HG02938 (cell line): ENCODE measurements around the gene TMEM248.
A peak's percentile ranks its signal among the peaks of the same experiment; 100 is the strongest.
"Not testable (repeated sequence)": the region's sequence is repeated elsewhere in the genome, so short reads cannot be mapped to it uniquely, and the experiment has no call there.

Experiments
- ATAC-seq: cut with Tn5 transposase; IDR thresholded peaks from one replicate; pipeline ENCODE4 v1.9.1; 2021; ENCODE audit warnings: mild to moderate bottlenecking, moderate library complexity; ENCODE audit not compliant: unreplicated experiment

The TMEM248 gene

DNA sequence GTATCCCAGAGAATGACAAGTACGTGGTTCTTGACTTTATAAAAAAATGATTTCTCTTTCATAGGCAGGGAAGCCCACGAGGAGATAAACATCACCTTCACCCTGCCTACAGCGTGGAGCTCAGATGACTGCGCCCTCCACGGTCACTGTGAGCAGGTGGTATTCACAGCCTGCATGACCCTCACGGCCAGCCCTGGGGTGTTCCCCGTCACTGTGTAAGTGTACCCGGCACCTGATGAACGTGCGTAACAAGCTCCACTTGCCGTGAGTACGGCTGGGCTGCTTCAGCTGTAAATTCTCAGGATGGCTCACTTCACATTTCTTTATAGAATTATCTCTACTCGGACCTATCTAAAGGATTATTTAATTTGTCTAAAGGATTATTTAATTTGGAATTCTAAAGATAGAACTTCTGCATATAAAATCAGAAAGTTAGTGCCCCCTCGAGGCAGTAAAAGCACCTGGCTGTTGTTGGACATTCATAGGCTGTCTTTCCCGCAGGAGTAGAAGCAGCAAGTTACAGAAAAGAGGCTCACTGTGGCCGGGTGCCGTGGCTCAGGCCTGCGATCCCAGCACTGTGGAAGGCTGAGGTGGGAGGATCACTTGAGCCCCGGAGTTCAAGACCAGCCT is 27.6 kb downstream of the TMEM248 start:
- no peak for ATAC-seq

DNA sequence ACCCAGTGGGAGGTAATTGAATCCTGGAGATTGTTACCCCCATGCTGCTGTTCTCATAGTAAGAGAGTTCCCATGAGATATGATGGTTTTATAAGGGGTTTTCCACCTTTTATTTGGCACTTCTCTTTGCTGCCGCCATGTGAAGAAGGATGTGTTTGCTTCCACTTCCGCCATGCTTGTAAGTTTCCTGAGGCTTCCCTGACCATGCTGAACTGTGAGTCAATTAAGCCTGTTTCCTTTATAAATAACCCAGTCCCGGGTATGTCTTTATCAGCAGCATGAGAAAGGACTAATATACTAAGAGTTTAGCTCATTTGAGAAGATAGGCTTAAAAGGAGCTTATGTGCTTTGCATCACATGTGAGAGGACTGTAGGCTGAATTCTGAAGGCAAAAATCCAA is 29.3 kb downstream of the TMEM248 start:
- no peak for ATAC-seq

DNA sequence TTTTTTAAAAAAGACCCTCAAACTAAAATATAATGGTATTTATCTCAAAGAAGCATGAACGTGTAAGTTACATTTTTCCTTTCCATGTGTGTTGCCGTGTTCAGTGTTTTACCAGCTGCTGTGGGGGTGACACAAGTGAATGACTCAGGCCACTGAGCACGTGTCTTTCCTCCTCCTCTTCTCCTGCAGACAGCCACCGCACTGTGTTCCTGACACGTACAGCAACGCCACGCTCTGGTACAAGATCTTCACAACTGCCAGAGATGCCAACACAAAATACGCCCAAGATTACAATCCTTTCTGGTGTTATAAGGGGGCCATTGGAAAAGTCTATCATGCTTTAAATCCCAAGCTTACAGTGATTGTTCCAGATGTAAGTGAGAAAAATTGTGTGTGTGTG is 29.7 kb downstream of the TMEM248 start:
- no peak for ATAC-seq

DNA sequence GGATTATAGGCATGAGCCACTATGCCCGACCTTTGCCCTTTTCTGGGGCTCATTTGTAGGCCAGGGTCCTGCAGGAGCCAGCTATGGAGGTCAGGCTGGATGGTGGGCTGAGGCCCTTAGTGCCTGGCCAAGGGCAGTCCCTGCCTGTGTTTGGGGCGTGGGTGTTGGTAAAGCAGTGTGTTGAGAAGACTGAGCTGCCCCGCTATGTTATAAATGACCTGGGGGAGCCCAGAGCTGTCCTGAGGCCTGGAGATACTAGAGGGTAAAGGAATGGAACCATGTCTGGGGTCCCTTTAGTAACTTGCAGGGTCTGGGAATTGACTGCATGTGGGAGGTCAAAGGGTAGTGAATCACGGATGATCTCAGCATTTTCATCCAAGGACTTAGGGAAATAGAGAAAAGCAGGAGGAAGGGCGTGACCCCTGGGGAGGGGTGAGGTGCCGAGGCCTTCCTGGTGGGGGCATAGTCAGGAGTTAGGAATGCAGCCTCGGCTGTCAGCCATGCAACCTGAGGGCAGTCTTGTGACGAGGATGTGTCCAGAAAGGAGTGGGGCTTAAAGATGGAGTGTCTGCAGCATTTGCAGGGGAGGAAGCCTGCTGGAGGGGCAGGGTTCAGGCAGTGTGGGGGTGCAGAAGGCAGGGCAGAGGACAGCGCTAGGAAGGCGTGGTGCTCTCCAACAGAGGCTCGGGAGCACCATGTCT is 31.5 kb downstream of the TMEM248 start:
- no peak for ATAC-seq

DNA sequence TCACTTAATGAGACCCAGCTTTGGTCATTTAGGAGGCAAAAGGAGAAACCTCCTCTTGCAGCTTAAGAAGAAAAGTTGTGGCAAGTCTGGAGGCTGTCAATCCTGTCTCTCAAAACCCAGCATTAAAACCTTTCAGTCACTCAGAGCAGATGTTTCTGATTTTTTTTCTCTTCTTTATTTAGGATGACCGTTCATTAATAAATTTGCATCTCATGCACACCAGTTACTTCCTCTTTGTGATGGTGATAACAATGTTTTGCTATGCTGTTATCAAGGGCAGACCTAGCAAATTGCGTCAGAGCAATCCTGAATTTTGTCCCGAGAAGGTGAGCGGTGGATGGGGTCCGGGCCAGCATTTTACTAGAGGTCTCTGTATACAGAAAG is 32.0 kb downstream of the TMEM248 start:
- ATAC-seq = no peak

DNA sequence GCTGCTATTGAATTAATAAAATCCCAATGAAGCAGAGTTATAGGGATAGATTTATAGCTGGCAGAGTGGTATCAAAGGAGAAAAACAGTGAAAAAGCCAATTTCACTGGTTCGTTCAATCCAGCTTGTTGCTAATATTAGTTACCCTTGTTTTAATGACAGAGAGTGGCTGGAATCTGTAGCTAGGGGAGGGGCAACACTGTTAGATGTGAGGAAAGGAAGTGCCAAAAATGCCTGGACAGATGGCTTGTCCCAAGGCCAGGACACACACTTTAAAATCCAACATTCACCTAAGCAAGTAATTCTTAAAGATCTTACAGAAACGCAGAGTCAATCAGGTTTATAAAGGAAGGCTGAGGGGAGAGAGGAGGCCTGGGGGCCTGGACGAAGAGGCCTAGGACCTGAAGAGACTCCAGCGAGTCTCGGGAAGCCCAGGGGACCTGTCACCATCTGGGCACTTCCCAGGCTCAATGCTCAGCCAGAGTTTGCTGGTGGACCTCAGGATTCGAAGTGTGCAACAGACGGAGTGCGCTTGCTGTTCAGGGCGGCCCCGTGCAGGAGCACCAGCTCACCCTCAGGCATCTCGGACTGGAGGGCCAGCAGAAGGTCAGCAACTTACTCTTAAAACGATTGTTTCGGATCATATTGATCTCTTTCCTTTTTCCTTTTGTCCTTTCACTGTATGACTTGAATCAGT is 36.7 kb downstream of the TMEM248 start:
- ATAC-seq = no peak

DNA sequence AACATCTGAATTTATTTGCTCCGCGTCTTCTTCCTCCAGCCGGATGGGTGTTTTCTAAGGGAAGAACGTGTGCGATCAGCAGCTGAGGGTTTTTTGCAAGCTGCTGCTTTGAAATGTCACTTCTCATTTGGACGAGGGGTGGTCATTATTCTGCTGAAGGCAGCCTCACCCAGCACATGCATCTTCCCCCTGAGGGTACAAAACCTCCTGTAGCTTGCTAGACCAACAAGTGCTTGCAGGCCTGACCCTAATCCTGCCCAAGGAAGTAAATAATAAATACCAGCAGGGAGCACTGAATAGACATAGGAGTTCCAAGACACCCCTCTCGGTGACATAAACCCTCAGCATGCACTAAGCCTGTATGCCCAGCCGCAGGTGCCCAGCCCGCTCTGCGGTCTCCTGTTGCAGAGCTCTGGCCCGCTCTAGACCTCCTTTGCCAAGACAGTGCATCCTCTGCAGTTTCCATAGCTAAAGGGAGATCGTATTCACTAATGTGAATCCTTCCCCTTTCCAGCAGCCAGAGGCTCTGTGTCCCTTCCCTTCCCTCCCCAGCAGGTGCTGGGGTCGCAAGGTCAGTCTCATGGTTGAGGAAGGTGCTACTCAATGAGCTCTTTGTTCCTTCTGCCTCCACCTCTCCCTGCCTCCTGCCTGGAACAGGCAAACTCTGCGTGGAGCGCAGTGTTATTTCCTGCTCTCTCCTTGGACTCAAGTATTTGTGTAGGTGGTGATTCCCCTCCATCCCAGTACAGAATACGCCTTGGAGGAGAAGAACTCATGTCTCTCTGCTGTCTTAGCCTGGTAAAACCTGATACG is 37.7 kb downstream of the TMEM248 start:
- ATAC-seq = no peak

DNA sequence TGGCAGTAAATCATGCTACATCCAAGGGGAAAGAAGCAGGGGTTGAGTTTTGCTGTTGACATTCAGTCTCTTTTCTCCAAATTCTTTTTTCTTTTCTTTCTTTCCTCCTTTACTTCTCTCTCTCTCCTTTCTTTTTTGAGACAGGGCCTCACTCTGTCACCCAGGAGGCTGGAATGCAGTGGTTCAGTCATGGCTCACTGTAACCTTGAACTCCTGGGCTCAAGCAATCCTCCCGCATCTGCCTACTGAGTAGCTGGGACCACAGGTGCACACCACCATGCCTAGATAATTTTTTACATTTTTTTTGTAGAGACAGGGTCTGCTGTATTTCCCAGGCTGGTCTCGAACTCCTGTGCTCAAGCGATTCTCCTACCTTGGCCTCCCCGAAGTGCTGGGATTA is 39.2 kb downstream of the TMEM248 start:
- ATAC-seq = no peak

DNA sequence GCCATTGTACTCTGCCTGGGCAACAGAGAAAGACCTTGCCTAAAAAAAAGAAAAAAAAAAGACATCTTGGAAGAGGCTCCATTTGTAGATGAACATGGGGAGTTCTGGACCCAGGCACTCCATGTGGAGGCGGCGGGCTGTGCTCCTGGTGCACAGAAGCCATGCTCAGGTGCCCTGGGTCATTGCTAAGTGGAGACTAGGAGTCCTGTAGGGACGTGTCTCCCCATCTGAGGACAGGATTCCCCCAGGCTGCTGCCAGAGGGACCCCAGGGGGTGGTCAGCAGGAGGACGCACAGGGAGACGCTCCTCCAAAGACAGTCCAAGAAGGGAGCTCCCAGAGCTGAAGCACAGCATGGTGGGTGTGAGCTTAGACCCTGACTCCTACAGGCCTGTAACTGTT is 40.1 kb downstream of the TMEM248 start:
- ATAC-seq = no peak

DNA sequence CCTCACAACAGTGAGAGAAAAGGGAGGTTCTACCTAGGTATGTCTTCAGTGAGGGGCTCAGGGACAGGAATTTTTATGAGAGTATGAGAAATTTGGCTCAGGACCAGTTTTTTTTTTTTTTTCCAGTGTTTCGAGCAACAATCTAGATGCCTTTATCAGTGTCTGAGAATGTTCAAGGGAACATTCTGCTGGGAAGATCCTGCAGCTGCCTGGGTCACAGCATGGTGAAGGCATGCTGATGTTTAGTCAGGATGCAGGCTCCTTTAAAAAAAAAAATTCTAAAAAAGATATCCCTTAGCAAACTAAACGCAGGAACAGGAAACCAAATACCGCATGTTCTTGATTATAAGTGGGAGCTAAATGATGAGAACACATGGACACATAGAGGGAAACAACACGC is 43.4 kb downstream of the TMEM248 start:
- no peak for ATAC-seq

DNA sequence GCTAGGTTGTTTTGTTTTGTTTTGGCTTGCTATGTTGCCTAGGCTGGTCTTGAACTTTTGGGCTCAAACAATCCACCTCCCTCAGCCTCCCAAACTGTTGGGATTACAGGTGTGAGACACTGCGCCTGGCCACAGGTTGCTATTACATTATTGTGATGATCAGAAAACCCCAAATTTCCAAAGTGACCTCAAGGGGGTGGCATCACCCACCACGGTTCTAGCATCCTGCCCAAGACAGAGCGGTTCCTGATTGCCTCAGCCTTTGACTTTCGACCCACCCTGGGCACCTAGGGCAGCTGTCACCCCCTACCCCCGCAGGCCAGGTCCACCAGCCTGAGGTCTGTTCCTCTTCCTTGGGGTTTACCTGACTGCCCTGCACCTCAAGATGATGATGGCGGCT is 46.0 kb downstream of the TMEM248 start:
- ATAC-seq = no peak

DNA sequence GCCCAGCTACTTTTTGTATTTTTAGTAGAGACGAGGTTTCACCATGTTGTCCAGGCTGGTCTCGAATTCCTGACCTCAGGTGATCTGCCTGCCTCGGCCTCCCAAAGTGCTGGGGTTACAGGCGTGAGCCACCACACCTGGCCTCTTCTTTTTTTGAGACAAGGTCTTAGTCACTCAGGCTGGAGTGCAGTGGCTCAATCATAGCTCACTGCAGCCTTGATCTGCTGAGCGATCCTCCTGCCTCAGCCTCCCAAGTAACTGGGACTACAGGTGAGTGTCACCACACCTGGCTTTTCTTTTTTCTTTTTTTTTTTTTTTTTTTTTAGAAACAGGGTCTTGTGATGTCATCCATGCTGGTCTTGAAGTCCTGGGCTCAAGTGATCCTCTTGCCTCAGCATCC is 48.0 kb downstream of the TMEM248 start:
- ATAC-seq = not testable (repeated sequence)

DNA sequence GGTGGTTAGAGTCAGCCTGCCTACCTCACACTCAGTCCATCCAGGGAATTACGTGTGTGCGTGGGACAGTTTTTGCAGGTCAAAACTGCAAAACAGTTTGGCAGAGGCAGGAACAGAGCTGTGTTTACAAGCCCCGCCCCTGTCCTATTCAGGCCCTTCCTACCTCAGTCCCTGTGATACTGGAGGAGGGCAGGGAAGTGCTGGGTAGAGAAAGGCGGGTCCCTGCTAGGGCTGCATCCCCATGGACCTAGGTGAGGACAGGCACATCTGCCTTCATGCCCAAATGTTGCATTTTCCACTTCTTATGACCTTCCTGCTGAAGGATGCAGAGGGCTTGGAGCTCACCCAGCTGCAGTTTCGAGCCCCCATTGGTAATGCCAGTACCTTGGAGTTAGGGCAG is 49.3 kb downstream of the TMEM248 start:
- no peak for ATAC-seq

DNA sequence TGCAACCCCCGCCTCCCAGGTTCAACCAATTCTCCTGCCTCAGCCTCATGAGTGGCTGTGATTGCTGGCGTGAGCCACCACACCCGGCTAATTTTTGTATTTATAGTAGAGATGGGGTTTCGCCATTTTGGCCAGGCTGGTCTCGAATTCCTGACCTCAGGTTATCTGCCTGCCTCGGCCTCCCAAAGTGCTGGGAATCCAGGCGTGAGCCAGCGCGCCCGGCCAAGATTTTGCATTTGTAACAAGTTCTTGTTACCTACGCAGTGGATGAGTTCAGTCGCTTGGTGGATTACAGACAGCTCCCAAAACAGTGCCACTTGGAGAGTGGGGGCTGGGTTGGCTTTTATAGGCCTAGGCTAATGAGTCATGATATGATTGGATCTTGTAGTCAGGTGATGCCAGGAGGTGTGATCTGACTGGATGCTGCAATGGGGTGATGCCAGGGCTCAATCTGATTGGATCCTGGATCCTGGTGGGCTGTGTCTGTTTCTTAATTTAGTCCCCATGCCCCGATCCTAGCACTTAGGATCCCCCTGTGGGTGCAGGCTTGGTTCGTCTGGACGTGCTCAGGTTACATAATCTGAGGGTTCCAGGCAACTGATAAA is 54.1 kb downstream of the TMEM248 start:
- ATAC-seq = no peak

DNA sequence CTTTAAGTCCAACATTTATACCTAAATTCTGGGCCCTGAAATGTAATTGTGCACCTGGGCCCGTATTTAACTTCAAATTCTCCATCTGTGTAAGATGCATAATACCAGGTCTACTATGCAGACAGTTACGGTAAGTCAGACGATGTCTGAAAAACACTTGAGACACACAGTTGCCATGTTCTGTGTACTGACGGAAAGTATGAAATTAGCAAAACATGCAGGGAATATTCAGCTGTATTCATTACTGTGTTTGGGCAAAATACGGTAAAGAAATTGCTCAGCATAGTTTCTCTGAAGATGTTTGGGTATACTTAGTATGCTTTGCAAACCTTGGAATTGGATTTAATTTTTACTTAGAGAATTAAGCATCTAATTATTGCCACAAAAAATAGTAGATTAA is 57.3 kb downstream of the TMEM248 start:
- ATAC-seq = not testable (repeated sequence)

DNA sequence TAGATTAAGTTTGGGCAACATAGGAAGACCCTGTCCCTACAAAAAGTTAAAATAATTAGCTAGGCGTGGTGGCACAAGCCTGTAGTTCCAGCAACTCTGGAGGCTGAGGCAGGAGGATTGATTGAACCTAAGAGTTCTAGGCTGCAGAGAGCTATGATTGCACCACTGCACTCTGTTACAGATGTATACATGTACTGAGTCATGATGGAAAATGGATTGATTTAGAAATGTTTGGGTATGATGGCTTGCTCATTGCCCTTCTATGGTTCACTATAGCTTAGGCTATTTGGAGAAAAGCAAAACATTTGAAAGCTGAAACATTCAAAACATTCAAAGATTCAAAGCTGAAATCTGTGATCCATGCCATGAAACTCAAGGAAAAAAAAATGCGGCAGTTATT is 58.0 kb downstream of the TMEM248 start:
- not testable (repeated sequence) for ATAC-seq

DNA sequence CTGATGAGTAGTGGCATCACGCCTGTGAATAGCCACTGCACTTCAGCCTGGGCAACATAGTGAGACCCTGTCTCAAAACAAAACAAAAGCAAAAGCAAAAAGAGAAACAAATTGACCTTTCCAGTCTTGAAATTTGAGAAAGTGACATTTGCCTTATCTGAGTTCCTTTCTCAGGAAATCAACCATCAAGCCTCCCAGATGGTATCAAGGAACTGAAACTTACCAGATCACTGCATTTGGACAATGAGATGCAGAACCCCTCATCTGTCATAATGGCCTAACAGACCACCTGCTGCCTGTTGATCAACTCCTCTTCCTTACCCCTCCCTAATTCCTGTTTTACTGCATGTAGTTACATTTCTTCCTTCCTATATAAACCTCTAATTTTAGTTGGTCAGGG is 59.3 kb downstream of the TMEM248 start:
- not testable (repeated sequence) for ATAC-seq

DNA sequence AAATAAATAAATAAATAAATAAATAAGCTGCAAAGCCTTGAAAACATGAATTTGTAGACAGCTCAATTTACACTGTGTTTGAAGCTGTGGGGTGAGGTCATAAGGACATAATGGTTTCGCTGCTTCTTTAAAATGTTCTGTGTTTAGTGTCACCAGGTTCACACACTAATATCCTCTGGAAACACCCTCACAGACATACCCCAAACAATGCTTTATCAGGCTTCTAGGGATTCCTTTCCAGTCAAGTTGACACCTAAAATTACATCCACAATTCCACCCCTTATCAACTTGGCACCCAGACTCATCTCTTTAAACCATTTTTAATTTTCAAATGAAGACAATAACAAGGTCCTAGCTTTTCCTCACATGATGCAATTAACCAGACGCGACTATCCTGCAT is 68.5 kb downstream of the TMEM248 start:
- ATAC-seq = not testable (repeated sequence)

DNA sequence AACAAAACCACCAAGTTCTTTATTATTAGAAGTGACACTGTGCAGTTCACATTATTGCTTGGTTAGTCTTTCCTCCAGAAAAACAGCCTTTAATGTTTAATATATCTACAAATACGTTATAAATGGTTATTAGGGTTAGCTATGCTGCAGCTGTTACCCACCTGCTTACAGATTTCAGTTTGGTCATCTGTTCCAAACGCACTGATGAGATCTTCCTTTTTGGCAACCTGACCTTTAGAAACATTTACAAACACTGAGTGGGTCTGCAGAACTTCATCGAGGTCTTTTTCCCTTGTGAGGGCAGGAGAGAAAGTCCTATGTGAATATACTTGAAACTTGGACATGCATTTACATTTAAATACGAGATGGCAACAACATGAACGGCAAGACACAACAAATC is 73.0 kb downstream of the TMEM248 start:
- ATAC-seq = not testable (repeated sequence)

DNA sequence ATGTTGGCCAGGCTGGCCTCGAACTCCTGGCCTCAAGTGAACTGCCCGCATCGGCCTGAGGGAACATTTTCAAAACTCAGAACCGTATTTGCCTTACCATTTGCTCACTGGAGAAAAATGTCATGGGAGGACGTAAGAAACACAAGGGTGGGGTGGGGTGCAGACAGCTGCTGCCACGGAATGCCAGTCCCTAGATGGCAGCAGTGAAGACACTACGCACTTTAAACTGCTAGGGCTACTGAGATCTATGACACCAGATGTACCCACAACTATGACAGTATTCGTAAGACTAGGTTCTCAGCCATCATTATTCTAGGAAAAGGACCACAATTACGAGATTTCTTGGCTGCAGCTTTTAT is 73.6 kb downstream of the TMEM248 start:
- peak; percentile 24 for ATAC-seq
